Stimulated activated naive B cell treated with anti-CD40 and anti-IgM and Interleukin-4, amounts not matched to agents 10 μg/mL and 1 μg/mL and 100 μg/mL, for 72 hours (primary cell): ENCODE data around the gene SFXN4.
A peak's percentile ranks its signal among the peaks of the same experiment; 100 is the strongest.
"Not testable (repeated sequence)": the region's sequence is repeated elsewhere in the genome, so short reads cannot be mapped to it uniquely, and the experiment has no call there.

Experiments used
- ATAC-seq, 2 donors: fragments of 150-1000 bp; cut with Tn5 transposase; replicated peaks; 2 replicates each; pipeline ENCODE4 v1.10.0; 2021; ENCODE audit warnings: moderate library complexity in 1 of 2
- DNase-seq: peaks from one replicate; pipeline ENCODE4 v3.0.0; 2021
- H3K27ac Mint-ChIP-seq: one replicate; pipeline ENCODE4 v1.8.0; 2022; ENCODE audit warnings: mild to moderate bottlenecking, mixed read lengths
- H3K27me3 Mint-ChIP-seq, 2 donors: one replicate each; pipeline ENCODE4 v1.8.0; 2022; ENCODE audit warnings: mixed read lengths in 2 of 2
- H3K36me3 Mint-ChIP-seq, 2 donors: one replicate each; pipeline ENCODE4 v1.8.0; 2022; ENCODE audit warnings: mixed read lengths in 2 of 2, mild to moderate bottlenecking in 1 of 2
- H3K4me1 Mint-ChIP-seq, 2 donors: one replicate each; pipeline ENCODE4 v1.8.0; 2022; ENCODE audit warnings: mixed read lengths in 2 of 2, mild to moderate bottlenecking in 1 of 2
- H3K4me3 Mint-ChIP-seq, 2 donors: one replicate each; pipeline ENCODE4 v1.8.0; 2022; ENCODE audit warnings: mild to moderate bottlenecking in 2 of 2, mixed read lengths in 2 of 2, moderate library complexity in 1 of 2
- H3K9me3 Mint-ChIP-seq, 2 donors: one replicate each; pipeline ENCODE4 v1.8.0; 2022; ENCODE audit warnings: mixed read lengths in 2 of 2, mild to moderate bottlenecking in 1 of 2

The SFXN4 gene

GRCh38 chr10:119101366-119102098, 64.0 kb downstream of the SFXN4 start:
- H3K27me3 Mint-ChIP-seq: no peaks in the 10 kb centered on the region
- DNase-seq (no peak), ATAC-seq (no peak)
- H3K27ac Mint-ChIP-seq: peak overlapping the region; percentile 1
- H3K4me1 Mint-ChIP-seq: peaks cover 4 to 11% of the 10 kb centered on the region in 2 donors
- H3K9me3 Mint-ChIP-seq: no peaks in the 10 kb centered on the region
- H3K36me3 Mint-ChIP-seq: no peaks in the 10 kb centered on the region
- no peak overlapping the region for H3K4me3 Mint-ChIP-seq

- H3K36me3 Mint-ChIP-seq: no peaks in the 10 kb centered on the region
- H3K27me3 Mint-ChIP-seq: no peaks in the 10 kb centered on the region
- no peaks in the 10 kb centered on the region for H3K9me3 Mint-ChIP-seq
- ATAC-seq (no peak), DNase-seq (no peak)
- H3K27ac Mint-ChIP-seq: no peak overlapping the region
- H3K4me1 Mint-ChIP-seq: peaks cover 4 to 11% of the 10 kb centered on the region in 2 donors
- H3K4me3 Mint-ChIP-seq: no peak overlapping the region
These were observed 64.9 kb downstream of the SFXN4 start for GRCh38 chr10:119100434-119101238.

- H3K27me3 Mint-ChIP-seq: no peaks in the 10 kb centered on the region
- ATAC-seq (no peak), DNase-seq (no peak)
- no peaks in the 10 kb centered on the region for H3K36me3 Mint-ChIP-seq
- no peaks in the 10 kb centered on the region for H3K9me3 Mint-ChIP-seq
- peaks cover 2 to 3% of the 10 kb centered on the region in 2 donors for H3K4me1 Mint-ChIP-seq
- no peak overlapping the region for H3K4me3 Mint-ChIP-seq
- H3K27ac Mint-ChIP-seq: no peak overlapping the region
These were observed 66.9 kb downstream of the SFXN4 start for GRCh38 chr10:119098576-119098975.

GRCh38 chr10:119096641-119097415, 68.7 kb downstream of the SFXN4 start:
- not testable (repeated sequence) for H3K36me3 Mint-ChIP-seq, H3K27ac Mint-ChIP-seq, H3K9me3 Mint-ChIP-seq, DNase-seq, H3K27me3 Mint-ChIP-seq, ATAC-seq, H3K4me3 Mint-ChIP-seq, H3K4me1 Mint-ChIP-seq

GRCh38 chr10:119095640-119096039, 69.9 kb downstream of the SFXN4 start:
- ATAC-seq (peak in 1 of 2 donors; percentile 33), DNase-seq (no peak)
- H3K36me3 Mint-ChIP-seq: no peaks in the 10 kb centered on the region
- H3K4me1 Mint-ChIP-seq: peaks cover 0 to 2% of the 10 kb centered on the region in 2 donors
- no peaks in the 10 kb centered on the region for H3K9me3 Mint-ChIP-seq
- no peaks in the 10 kb centered on the region for H3K27me3 Mint-ChIP-seq
- H3K4me3 Mint-ChIP-seq: no peak overlapping the region
- no peak overlapping the region for H3K27ac Mint-ChIP-seq

- ATAC-seq (peak in 1 of 2 donors; percentile 69), DNase-seq (no peak)
- H3K4me1 Mint-ChIP-seq: peaks cover 0 to 18% of the 10 kb centered on the region in 2 donors
- no peak overlapping the region for H3K27ac Mint-ChIP-seq
- no peaks in the 10 kb centered on the region for H3K9me3 Mint-ChIP-seq
- peaks cover 0 to 4% of the 10 kb centered on the region in 2 donors for H3K27me3 Mint-ChIP-seq
- no peaks in the 10 kb centered on the region for H3K36me3 Mint-ChIP-seq
- H3K4me3 Mint-ChIP-seq: no peak overlapping the region
These were observed 74.5 kb downstream of the SFXN4 start for GRCh38 chr10:119090968-119091367.
